SIG-M5 (cell line): ENCODE data around the gene POLRMT.
"Not testable (repeated sequence)": the region's sequence is repeated elsewhere in the genome, so short reads cannot be mapped to it uniquely, and the experiment has no call there.

ENCODE experiments used
- DNase-seq: peaks from one replicate; lab custom pipeline; 2025; lab: John Stamatoyannopoulos, UW

POLRMT gene

DNA sequence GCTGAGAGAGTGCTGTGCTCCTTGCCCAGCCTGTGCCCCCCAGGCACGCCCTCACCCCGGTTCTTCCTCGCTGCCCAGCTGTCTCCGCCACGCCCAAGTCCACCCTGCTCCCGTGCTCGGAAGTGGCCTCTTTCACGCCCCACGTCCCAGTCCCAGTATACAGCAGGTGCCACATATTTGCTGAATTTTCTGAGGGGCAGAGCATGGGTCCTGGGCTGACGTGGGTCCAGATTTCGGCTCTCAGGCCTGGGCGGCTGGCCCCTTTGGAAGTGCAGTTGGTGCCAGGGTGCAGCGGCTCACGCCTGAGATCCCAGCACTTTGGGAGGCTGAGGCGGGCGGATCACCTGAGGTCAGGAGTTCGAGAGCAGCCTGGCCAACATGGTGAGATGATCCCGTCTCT, 40.3 kb downstream of the POLRMT start:
- no peak for DNase-seq

DNA sequence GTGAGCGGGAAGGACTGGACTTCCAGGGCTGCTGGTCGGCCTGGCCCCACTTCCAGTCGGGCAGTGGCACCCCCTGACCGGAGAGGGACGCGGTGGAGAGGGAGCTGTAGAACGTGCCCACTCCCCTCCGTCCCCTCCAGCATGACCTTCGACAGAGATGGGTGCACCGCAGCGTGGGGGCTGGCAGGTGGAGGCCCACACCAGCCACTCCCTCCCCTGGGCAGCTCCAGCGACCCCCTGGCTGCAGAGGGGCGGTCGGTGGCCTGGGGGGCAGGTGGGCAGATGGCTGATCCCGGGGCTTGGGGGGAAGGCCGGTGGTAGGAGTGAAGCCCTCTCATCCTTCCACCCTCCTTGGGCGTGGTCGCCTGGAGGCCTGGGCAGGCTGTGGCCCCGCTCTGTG, 41.2 kb downstream of the POLRMT start:
- no peak for DNase-seq

DNA sequence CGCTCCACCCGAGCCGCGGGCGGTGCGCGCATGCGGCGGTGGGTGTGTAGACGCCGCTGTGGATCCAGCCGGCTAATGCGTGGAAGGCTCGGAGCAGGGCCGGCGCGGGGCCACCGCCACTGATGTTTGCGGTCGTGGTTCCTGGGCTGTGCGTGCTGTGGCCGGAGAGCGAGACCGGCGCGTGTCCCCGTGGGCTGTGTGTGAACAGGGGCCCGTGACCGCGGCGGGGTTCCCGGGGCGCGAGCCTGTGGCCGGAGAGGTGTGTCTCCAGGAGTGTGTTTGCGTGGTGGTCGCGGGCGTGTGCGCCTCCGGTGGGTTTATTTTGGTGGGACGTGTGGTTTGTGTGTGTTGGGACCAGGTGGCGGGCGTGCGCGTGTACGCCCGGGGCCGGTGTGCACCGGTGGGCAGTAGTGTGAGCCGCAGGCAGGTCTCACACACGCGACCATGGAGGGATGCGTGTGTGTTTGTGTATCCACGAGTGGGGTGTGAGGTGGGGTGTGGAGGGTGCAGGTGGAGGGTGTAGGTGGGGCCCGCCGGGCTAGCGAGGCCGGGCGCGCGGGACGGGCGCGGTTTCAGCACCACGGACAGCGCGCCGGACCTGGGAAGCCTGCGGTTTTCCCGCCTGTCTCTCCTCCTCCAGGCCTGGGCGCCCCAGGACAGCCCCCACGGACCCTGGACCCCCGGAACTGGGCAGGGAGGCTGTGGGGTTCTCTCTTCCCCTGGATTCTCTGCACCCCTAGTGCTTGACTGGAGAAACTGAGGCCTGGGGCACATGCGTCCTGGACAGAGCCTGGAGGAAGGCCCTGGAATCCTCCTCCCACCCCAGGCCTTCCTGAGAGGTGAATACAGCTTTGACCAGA, 42.0 kb downstream of the POLRMT start:
- no peak for DNase-seq

- no peak for DNase-seq
Observed at GRCh38 chr19:590750-591098, 42.6 kb downstream of the POLRMT start.

DNA sequence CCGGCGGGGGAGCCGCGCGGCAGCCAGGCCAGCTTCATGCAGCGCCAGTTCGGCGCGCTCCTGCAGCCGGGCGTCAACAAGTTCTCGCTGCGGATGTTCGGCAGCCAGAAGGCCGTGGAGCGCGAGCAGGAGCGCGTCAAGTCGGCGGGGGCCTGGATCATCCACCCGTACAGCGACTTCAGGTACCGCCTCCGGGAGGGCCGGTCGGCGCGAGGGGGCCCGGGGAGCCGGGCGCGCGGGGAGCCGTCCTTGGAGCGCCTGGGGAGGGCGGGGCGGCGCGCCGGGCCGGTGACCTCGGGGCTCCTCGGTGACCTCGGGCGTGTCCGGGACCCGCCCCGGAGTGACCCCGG, 43.0 kb downstream of the POLRMT start:
- DNase-seq = no peak

DNA sequence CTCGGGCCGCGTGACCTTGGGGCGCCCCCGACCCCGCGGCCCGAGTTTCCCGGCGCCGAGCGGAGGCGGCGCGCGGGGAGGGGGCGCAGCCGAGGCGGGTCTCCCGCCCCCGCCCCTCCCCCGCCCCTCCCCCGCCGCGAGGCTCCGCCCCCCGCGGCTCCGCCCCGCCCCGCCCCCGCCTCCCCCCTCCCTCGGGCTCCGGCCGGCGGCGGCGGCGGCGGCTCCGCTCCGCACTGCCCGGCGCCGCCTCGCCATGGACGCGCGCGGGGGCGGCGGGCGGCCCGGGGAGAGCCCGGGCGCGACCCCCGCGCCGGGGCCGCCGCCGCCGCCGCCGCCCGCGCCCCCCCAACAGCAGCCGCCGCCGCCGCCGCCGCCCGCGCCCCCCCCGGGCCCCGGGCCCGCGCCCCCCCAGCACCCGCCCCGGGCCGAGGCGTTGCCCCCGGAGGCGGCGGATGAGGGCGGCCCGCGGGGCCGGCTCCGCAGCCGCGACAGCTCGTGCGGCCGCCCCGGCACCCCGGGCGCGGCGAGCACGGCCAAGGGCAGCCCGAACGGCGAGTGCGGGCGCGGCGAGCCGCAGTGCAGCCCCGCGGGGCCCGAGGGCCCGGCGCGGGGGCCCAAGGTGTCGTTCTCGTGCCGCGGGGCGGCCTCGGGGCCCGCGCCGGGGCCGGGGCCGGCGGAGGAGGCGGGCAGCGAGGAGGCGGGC, 43.5 kb downstream of the POLRMT start, which contains the start of gene HCN2:
Gene HCN2 (plus strand): TSS at position 189 of the 703 bp plus-strand sequence. CDS start 65 bp downstream, at position 254.
- no peak for DNase-seq

GRCh38 chr19:588741-589692, 44.3 kb downstream of the POLRMT start:
- DNase-seq = no peak

DNA sequence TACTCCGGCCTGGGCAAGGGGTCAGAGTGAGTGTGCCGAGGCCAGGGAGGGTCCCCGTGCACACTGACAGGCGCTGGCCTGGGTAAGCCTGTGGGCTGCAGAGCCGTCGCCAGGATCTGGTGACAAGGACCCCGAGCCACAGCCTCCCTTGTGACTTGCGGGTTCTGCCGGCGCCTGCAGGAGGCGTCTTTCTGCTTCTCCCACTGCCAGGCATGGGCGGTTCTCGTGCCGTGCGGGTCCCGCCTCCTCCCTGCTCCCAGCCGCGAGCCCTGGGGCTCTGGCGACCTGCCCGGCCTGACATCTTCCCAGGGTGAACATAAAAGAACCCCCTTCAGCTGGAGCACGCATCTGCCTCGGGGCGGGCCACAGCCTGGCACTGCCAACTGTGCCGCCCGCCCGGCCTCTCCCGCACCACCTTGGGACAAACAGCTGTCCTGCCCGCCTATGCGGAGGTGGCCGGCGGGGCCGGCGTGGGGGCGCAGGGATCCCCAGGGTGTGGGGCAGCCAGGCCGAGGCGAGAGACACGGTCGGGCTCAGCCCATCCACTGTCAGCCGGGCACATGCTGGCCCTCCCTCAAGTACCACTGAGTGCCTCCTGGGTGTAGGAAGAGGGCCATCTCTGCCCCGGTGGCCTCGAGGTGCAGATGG, 45.1 kb downstream of the POLRMT start:
- DNase-seq = no peak

GRCh38 chr19:585551-586110, 47.7 kb downstream of the POLRMT start:
- no peak for DNase-seq

DNA sequence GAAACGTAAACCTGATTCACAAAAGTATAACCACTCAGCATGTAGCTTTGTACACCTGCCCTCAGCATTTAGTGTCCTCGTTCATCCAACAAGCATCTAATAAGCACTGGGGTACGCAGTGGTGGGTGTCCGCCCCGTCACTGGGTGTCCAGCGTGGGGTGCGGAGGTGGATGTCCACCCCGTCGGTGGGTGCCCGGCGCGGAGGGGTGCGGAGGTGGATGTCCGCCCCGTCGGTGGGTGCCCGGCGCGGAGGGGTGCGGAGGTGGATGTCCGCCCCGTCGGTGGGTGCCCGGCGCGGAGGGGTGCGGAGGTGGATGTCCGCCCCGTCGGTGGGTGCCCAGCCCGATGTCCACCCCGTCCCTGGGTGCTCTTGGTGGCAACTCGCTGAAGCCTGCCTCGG, 48.2 kb downstream of the POLRMT start:
- DNase-seq = not testable (repeated sequence)

DNA sequence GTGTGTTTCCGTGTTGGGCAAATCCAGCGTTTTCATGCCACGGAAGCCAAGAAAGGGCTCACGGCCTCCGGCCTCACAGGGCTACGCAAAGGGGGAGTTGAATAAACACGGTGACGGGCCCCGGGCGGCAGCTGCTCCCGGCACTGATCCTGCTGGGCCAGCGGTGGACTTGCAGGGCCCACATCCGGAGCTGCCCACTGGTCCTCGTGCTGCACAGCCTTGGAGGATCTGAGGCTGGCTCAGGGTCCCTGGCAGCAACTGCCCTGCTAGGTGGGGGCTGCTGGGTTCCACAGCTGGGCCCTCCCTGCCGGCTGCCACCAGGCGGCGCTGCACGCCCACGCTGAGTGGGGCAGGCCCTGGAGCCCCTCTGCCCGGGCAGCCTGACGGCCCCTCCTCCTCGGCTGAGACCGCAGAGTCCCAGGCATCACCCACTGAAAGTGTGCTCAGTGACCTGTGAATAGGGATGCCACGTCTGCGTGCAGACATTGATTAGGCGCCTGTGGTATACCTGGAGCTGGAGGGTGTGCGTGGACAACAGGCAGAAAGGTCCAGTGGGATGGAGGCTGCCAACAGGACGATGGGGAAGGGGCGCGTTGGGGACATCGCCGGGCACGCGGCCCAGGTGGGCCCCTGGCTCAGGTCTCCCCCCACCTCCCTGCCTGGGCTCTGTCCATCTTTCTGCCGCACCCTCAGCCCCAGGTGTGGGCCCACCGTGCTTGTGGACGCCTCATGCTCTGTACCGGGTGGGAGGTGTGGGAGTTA, 48.9 kb downstream of the POLRMT start:
- no peak for DNase-seq

GRCh38 chr19:583968-584239, 49.4 kb downstream of the POLRMT start:
- DNase-seq = no peak

DNA sequence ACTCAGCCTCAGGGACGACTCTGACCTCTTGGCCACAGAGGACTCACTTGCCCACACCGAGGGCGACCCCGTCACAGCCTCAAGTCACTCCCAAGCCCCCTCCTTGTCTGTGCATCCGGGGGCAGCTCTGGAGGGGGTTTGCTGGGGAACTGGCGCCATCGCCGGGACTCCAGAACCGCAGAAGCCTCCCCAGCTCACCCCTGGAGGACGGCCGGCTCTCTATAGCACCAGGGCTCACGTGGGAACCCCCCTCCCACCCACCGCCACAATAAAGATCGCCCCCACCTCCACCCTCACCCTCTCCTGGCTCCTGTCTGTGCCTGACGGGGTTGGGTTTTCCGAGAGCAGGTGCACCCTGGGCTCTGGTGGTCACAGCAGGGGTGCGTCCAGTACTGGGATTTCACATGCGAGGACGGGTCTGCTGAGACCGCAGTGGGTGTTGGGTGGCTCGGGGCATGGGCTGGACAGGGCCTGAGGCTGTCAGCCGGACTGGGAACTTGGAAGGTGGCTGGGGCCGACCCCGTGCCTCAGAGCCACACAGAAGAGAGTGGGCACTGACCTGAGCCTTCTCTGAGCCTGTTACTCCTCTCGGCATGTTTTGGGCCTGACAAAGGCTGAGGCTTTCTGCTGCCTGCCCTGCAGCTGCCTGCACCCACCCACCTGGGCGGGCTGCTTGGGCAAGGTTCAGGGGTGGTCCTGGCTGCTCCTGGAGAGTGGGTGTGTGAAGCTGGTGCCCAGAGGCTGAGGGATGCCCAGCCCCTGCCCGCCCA, 50.0 kb downstream of the POLRMT start:
- DNase-seq = no peak

GRCh38 chr19:582497-583197, 50.7 kb downstream of the POLRMT start:
- no peak for DNase-seq

DNA sequence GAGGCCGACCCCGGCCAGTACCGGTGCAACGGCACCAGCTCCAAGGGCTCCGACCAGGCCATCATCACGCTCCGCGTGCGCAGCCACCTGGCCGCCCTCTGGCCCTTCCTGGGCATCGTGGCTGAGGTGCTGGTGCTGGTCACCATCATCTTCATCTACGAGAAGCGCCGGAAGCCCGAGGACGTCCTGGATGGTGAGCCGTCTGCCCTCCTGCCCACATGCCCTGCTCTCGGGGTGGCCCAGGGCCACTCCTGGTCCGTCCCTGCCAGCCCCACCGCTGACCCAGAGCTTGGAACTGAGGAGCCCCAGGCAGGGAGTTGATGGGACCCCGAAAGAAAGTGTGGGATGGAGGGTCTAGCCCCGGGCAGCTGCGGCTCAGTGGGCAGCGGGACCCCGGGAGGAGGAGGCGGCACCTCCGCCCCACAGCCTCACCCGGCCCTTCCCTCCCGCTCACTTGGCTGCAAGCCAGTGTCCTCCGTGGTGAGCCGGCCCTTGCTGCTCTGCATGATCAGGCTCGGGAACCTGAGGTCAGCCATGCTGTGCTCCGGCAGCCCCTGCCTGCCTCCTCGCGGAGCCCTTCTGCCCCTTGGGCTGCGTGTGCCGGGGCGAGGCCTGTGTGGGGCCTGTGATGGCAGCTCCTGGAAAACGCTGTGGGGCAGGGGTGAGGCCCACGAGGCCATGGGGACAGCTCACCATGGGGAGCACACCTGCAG, 51.8 kb downstream of the POLRMT start:
- no peak for DNase-seq

GRCh38 chr19:580274-580835, 53.0 kb downstream of the POLRMT start:
- no peak for DNase-seq

DNA sequence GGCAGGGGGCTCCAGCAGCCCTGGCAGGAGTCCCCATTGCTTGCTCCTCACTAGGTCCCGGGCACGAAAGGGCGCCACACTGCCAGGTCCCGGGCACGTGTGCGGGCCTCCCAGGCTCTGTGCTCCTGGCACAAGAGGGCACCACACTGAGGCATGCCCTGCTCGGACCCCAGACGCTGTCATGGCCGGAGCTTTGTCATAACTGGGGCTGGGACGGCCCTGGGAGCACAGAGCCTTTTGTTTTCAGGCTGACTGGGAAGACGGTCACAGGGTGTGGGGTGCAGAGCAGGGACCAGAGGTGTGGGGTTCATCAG, 53.5 kb downstream of the POLRMT start:
- DNase-seq = no peak

DNA sequence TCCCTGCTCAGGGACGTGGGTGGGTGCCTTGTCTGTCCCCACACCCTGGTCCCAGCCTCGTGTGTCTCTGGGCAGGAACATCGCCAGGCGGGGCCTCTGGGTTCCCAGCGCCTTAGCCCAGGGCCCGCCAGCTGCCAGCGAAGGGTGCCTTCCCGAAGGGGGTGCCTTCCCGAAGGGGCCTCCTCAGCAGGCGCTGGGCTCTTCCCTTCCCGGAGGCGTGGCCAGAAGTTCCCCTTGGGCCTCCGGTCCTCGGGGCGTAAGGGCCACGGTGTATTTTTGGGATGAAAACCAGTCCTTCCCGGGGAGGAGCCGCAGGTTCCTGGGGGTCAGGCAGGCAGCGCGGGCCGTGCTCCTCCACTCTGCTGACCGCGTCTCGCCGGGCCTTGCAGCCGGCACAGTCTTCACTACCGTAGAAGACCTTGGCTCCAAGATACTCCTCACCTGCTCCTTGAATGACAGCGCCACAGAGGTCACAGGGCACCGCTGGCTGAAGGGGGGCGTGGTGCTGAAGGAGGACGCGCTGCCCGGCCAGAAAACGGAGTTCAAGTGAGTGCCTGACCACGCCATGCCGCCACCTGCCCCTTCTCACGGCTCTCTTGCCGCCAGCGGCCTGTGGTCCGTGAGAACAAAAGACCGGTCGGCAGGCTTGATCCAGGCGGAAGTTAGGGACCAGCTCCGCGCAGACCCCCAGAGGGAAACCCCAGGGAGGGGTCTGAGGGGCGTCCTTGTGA, 54.1 kb downstream of the POLRMT start:
- DNase-seq = no peak
